Choroid plexus epithelial cell (primary cell): ENCODE measurements around the gene ERICH6B.

Experiments
- DNase-seq: peaks from one replicate; pipeline ENCODE4 v3.0.0-alpha.2; 2010; ENCODE audit warnings: low read depth
- H3K4me3 ChIP-seq: 2 replicates; pipeline ENCODE4 v1.5.1; 2011; ENCODE audit warnings: low read depth, mild to moderate bottlenecking, control low read depth, low read length, moderate library complexity
- CTCF ChIP-seq: conservative IDR thresholded peaks from 2 replicates; pipeline ENCODE4 v1.5.1; 2011; ENCODE audit warnings: low read depth, mild to moderate bottlenecking, control low read depth, inconsistent platforms, low read length, moderate library complexity

Gene ERICH6B

GRCh38 chr13:45582408-45583076 lies 33.0 kb downstream of the ERICH6B start:
- H3K4me3 ChIP-seq, result no peak overlapping the region
- no peak for TF ChIP-seq CTCF
- DNase-seq, result no peak

GRCh38 chr13:45576466-45576865 lies 39.1 kb downstream of the ERICH6B start:
- DNase-seq, result no peak
- TF ChIP-seq CTCF, result no peak
- H3K4me3 ChIP-seq, result no peak overlapping the region

- no peak overlapping the region for H3K4me3 ChIP-seq
- TF ChIP-seq CTCF, result no peak
- no peak for DNase-seq
Measured at GRCh38 chr13:45575830-45576180, 39.7 kb downstream of the ERICH6B start.

- no peak overlapping the region for H3K4me3 ChIP-seq
- no peak for TF ChIP-seq CTCF
- no peak for DNase-seq
Measured at GRCh38 chr13:45575146-45575829, 40.3 kb downstream of the ERICH6B start.

GRCh38 chr13:45565331-45565730 lies 50.2 kb downstream of the ERICH6B start:
- no peak for DNase-seq
- TF ChIP-seq CTCF, result no peak
- no peak overlapping the region for H3K4me3 ChIP-seq

- peak; percentile 78 for DNase-seq
- H3K4me3 ChIP-seq, result no peak overlapping the region
- no peak for TF ChIP-seq CTCF
Measured at GRCh38 chr13:45564133-45564776, 51.3 kb downstream of the ERICH6B start.
